H9 (cell line): Measurements from ENCODE around the gene KIF5C. TPM values are rescaled to one million over a fixed set of nuclear protein-coding genes. Genes with fewer than 3 reads are reported as not detected.
A peak's percentile ranks its signal among the peaks of the same experiment; 100 is the strongest.

Source experiments
- DNase-seq: peaks from one replicate; pipeline ENCODE4 v3.0.0-alpha.2; 2017
- H2AFZ ChIP-seq: one replicate; pipeline ENCODE4 v1.6.1; 2013; ENCODE audit warnings: mild to moderate bottlenecking, low read length, control low read depth, moderate library complexity
- H2AK5ac ChIP-seq: 2 replicates; pipeline ENCODE4 v1.6.1; 2013; ENCODE audit warnings: low read length, control low read depth, mixed read lengths; ENCODE audit not compliant: insufficient read length
- H2BK120ac ChIP-seq: one replicate; pipeline ENCODE4 v1.6.1; 2013; ENCODE audit warnings: low read depth, mild to moderate bottlenecking, low read length, control low read depth, inconsistent platforms; ENCODE audit not compliant: poor library complexity, severe bottlenecking
- H2BK12ac ChIP-seq: 2 replicates; pipeline ENCODE4 v1.6.1; 2013; ENCODE audit warnings: low read length, control low read depth, mixed read lengths, low read depth; ENCODE audit not compliant: insufficient read length
- H2BK15ac ChIP-seq: 2 replicates; pipeline ENCODE4 v1.6.1; 2013; ENCODE audit warnings: low read depth, low read length, control low read depth
- H2BK20ac ChIP-seq: one replicate; pipeline ENCODE4 v1.6.1; 2013; ENCODE audit warnings: low read depth, mild to moderate bottlenecking, low read length, control low read depth, inconsistent platforms; ENCODE audit not compliant: poor library complexity, severe bottlenecking
- H2BK5ac ChIP-seq: 2 replicates; pipeline ENCODE4 v1.6.1; 2013; ENCODE audit warnings: low read length, control low read depth, mixed read lengths; ENCODE audit not compliant: insufficient read length
- H3K14ac ChIP-seq: 2 replicates; pipeline ENCODE4 v1.6.1; 2013; ENCODE audit warnings: low read length, control low read depth; ENCODE audit not compliant: insufficient read depth
- H3K18ac ChIP-seq: 2 replicates; pipeline ENCODE4 v1.6.1; 2013; ENCODE audit warnings: low read depth, mild to moderate bottlenecking, mixed read lengths, low read length, control low read depth; ENCODE audit not compliant: insufficient read length
- H3K23ac ChIP-seq: 2 replicates; pipeline ENCODE4 v1.6.1; 2013; ENCODE audit warnings: low read length, control low read depth, mixed read lengths, low read depth; ENCODE audit not compliant: insufficient read length
- H3K23me2 ChIP-seq: 2 replicates; pipeline ENCODE4 v1.6.1; 2013; ENCODE audit warnings: low read depth, mild to moderate bottlenecking, mixed read lengths, low read length, control low read depth; ENCODE audit not compliant: insufficient read length, poor library complexity, severe bottlenecking
- H3K27ac ChIP-seq: 2 replicates; pipeline ENCODE4 v1.5.1; 2013; ENCODE audit warnings: low read length, control low read depth, mixed read lengths, low read depth; ENCODE audit not compliant: insufficient read length
- H3K27me3 ChIP-seq: 2 replicates; pipeline ENCODE4 v1.6.1; 2013; ENCODE audit warnings: low read length, control low read depth, inconsistent platforms; ENCODE audit not compliant: insufficient read depth
- H3K4ac ChIP-seq: 2 replicates; pipeline ENCODE4 v1.6.1; 2013; ENCODE audit warnings: low read depth, mild to moderate bottlenecking, control low read depth, inconsistent platforms, low read length, moderate library complexity
- H3K4me1 ChIP-seq: 2 replicates; pipeline ENCODE4 v1.6.1; 2013; ENCODE audit warnings: low read length, control low read depth, inconsistent platforms; ENCODE audit not compliant: insufficient read depth
- H3K4me2 ChIP-seq: 2 replicates; pipeline ENCODE4 v1.6.1; 2013; ENCODE audit warnings: low read length, control low read depth, mixed read lengths; ENCODE audit not compliant: insufficient read length, insufficient read depth
- H3K56ac ChIP-seq: 2 replicates; pipeline ENCODE4 v1.6.1; 2013; ENCODE audit warnings: low read depth, mild to moderate bottlenecking, mixed read lengths, low read length, control low read depth; ENCODE audit not compliant: insufficient read length
- H3K79me1 ChIP-seq: 2 replicates; pipeline ENCODE4 v1.6.1; 2013; ENCODE audit warnings: low read depth, mild to moderate bottlenecking, moderate library complexity, low read length, control low read depth, inconsistent platforms; ENCODE audit not compliant: insufficient read depth, poor library complexity, severe bottlenecking
- H3K79me2 ChIP-seq: 2 replicates; pipeline ENCODE4 v1.6.1; 2013; ENCODE audit warnings: low read length, control low read depth, inconsistent platforms; ENCODE audit not compliant: insufficient read depth
- H3K9ac ChIP-seq: 2 replicates; pipeline ENCODE4 v1.6.1; 2013; ENCODE audit warnings: low read length, control low read depth, mixed read lengths; ENCODE audit not compliant: insufficient read length; ENCODE audit errors: extremely low read depth
- H3K9me3 ChIP-seq: one replicate; pipeline ENCODE4 v1.6.1; 2013; ENCODE audit warnings: low read depth, low read length, inconsistent platforms; ENCODE audit not compliant: control insufficient read depth
- H3T11ph ChIP-seq: one replicate; pipeline ENCODE4 v1.6.1; 2013; ENCODE audit warnings: mild to moderate bottlenecking, low read length, control low read depth, inconsistent platforms
- H4K20me1 ChIP-seq: one replicate; pipeline ENCODE4 v1.6.1; 2013; ENCODE audit not compliant: control insufficient read depth, insufficient read length, insufficient read depth
- H4K5ac ChIP-seq: 2 replicates; pipeline ENCODE4 v1.6.1; 2013; ENCODE audit warnings: low read depth, mild to moderate bottlenecking, mixed read lengths, low read length, control low read depth; ENCODE audit not compliant: insufficient read length
- H4K8ac ChIP-seq: replicated peaks from 2 replicates; pipeline ENCODE4 v1.6.1; 2013; ENCODE audit warnings: low read length, control low read depth, mixed read lengths, low read depth; ENCODE audit not compliant: insufficient read length
- H4K91ac ChIP-seq: 2 replicates; pipeline ENCODE4 v1.6.1; 2013; ENCODE audit warnings: low read depth, mild to moderate bottlenecking, moderate library complexity, mixed read lengths, low read length, control low read depth; ENCODE audit not compliant: insufficient read length
- H3K27ac Mint-ChIP-seq, 3 experiments: 2 replicates in 2 of 3; 3 replicates in 1 of 3; pipeline ENCODE4 v1.8.0; 2020 to 2021; ENCODE audit warnings: mixed read lengths in 3 of 3, mild to moderate bottlenecking in 1 of 3, moderate library complexity in 1 of 3
- H3K27me3 Mint-ChIP-seq: 2 replicates; pipeline ENCODE4 v1.8.0; 2021; ENCODE audit warnings: low read depth, mild to moderate bottlenecking, moderate library complexity, mixed read lengths
- H3K36me3 Mint-ChIP-seq, 3 experiments: 2 replicates in 2 of 3; 3 replicates in 1 of 3; pipeline ENCODE4 v1.8.0; 2020 to 2021; ENCODE audit warnings: low read depth in 3 of 3, mixed read lengths in 3 of 3; ENCODE audit not compliant: insufficient read depth in 1 of 3
- H3K4me1 Mint-ChIP-seq, 2 experiments: 2 replicates each; pipeline ENCODE4 v1.8.0; 2020; ENCODE audit warnings: mixed read lengths in 2 of 2
- H3K4me3 Mint-ChIP-seq, 2 experiments: 2 replicates in 1 of 2; 3 replicates in 1 of 2; pipeline ENCODE4 v1.8.0; 2020 to 2021; ENCODE audit warnings: mild to moderate bottlenecking in 2 of 2, mixed read lengths in 2 of 2, moderate library complexity in 1 of 2
- H3K9me3 Mint-ChIP-seq, 2 experiments: 2 replicates in 1 of 2; 3 replicates in 1 of 2; pipeline ENCODE4 v1.8.0; 2020; ENCODE audit warnings: mild to moderate bottlenecking in 2 of 2, mixed read lengths in 2 of 2, moderate library complexity in 1 of 2
- CTCF ChIP-seq: fragments of 200-600 bp; sonication (generic); conservative IDR thresholded peaks from 3 replicates; pipeline ENCODE4 v1.8.0; 2021; ENCODE audit warnings: antibody characterized with exemption, mild to moderate bottlenecking
- WGBS: extraction: QIAGEN DNeasy Blood & Tissue Kit; methylation state at CpG from one replicate; pipeline ENCODE4 v1.1.7; 2013; ENCODE audit warnings: missing lambda C conversion rate, low lambda C conversion rate, mixed read lengths; ENCODE audit not compliant: insufficient read length; ENCODE audit errors: extremely low coverage; 5-methylcytosine and 5-hydroxymethylcytosine counted together
- total RNA-seq: library from RNA; stranded (reverse); gene quantifications from 2 replicates; pipeline ENCODE4 v1.2.1, GENCODE V29; 2021

The KIF5C gene
- total RNA-seq, 1 experiment from 2014 or later = 52.9 TPM

DNA sequence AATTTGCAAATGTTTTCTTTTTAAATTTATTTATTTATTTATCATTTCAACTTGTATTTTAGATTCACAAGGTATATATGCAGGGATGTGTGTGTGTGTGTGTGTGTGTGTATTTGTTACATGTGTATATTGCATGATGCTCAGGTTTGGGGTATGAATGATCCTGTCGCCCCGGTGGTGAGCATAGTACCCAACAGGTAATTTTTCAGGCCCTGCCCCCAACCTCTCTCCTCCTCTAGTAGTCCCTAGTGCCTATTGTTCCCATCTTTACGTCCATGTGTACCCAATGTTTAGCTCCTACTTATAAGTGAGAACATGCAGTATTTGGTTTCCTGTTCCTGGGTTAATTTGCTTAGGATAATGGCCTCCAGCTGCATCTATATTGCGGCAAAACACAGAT lies 33.0 kb upstream of the KIF5C start:
- Histone ChIP-seq H3K18ac (no peak overlapping the region), H3K23me2 (no peaks in the 10 kb centered on the region), H4K91ac (no peak overlapping the region), H3K4ac (no peak overlapping the region), H3K4me1 (no peaks in the 10 kb centered on the region), H4K5ac (no peak overlapping the region), H2BK20ac (no peak overlapping the region), H3K14ac (no peak overlapping the region), H4K20me1 (no peaks in the 10 kb centered on the region), H2BK5ac (no peak overlapping the region), H2BK120ac (no peak overlapping the region), H3K4me2 (no peak overlapping the region), H3K23ac (no peak overlapping the region), H3K56ac (no peak overlapping the region), H2AFZ (no peak overlapping the region), H3K27me3 (no peaks in the 10 kb centered on the region), H3K27ac (no peak overlapping the region), H3K79me1 (no peaks in the 10 kb centered on the region), H3K79me2 (no peaks in the 10 kb centered on the region), H4K8ac (no peak overlapping the region), H2BK12ac (no peak overlapping the region), H3K9me3 (no peaks in the 10 kb centered on the region), H2BK15ac (no peak overlapping the region), H3K9ac (no peak overlapping the region), H3T11ph (no peak overlapping the region), H2AK5ac (no peak overlapping the region)
- TF ChIP-seq CTCF = peak; percentile 36; the same call in 2 of the 3 replicates
- H3K4me3 Mint-ChIP-seq = no peak overlapping the region
- no peak for DNase-seq
- no CpG with 5 or more reads among the region's 4 CpGs for WGBS
- 0 out of 5 replicates have a peak, but pooled peaks cover 0 to 3% of the 10 kb centered on the region in 2 experiments for H3K9me3 Mint-ChIP-seq
- no peaks in the 10 kb centered on the region for H3K4me1 Mint-ChIP-seq
- H3K27me3 Mint-ChIP-seq = no peaks in the 10 kb centered on the region; the same call in 1 of the 2 replicates
- H3K36me3 Mint-ChIP-seq = no peaks in the 10 kb centered on the region; a peak in 1 of 7 replicates
- H3K27ac Mint-ChIP-seq = no peak overlapping the region
